Prostate gland (tissue), 2 donors: ENCODE data around the gene RBM39. TPM values are rescaled to one million over a fixed set of nuclear protein-coding genes. Genes with fewer than 3 reads are reported as not detected.

Source experiments
- DNase-seq: peaks from one replicate; pipeline ENCODE4 v3.0.0-alpha.2; 2019; ENCODE audit warnings: low spot score
- H3K27ac ChIP-seq, 2 donors: fragments of 200-600 bp; sonication (generic); 2 replicates each; pipeline ENCODE4 v1.5.1; 2017 to 2019
- H3K27me3 ChIP-seq: fragments of 200-600 bp; sonication (generic); replicated peaks from 2 replicates; pipeline ENCODE4 v1.5.1; 2019; ENCODE audit not compliant: insufficient read depth
- H3K36me3 ChIP-seq, 2 donors: fragments of 200-600 bp; sonication (generic); 1 replicate in 1 of 2; 2 replicates in 1 of 2; pipeline versions ENCODE4 v1.5.1 to v1.8.1; 2017 to 2019
- H3K4me1 ChIP-seq: fragments of 200-600 bp; sonication (generic); replicated peaks from 2 replicates; pipeline ENCODE4 v1.5.1; 2019
- H3K4me3 ChIP-seq, 2 donors: fragments of 200-600 bp; sonication (generic); 2 replicates each; pipeline ENCODE4 v1.5.1; 2017 to 2019
- H3K9me3 ChIP-seq: fragments of 200-600 bp; sonication (generic); 2 replicates; pipeline ENCODE4 v1.5.1; 2017
- POLR2A ChIP-seq: fragments of 450-650 bp; IDR thresholded peaks from one replicate; pipeline ENCODE4 v1.6.1; 2016; ENCODE audit warnings: antibody characterized with exemption, mild to moderate bottlenecking
- POLR2AphosphoS5 ChIP-seq: sonication (generic); formaldehyde crosslinking; IDR thresholded peaks from one replicate; pipeline ENCODE4 v1.6.1; 2017; ENCODE audit warnings: antibody characterized with exemption
- WGBS: methylation state at CpG from one replicate; pipeline ENCODE4 v1.1.5; 2018; 5-methylcytosine and 5-hydroxymethylcytosine counted together
- intact Hi-C: fragments of 100-400 bp; cut with DNase I; formaldehyde crosslinking; loops from one replicate; pipeline ENCODE4 v1.14.2; 2022
- total RNA-seq, 2 donors: library from RNA; depleted of rRNA; stranded (reverse); fragments of >200 nt; gene quantifications; one replicate each; pipeline ENCODE4 v1.1.0, GENCODE V29; 2016
- TF ChIP-seq, protein P1 (sequence below), 4 experiments: fragments of 200-600 bp in 2 of 4; fragments of 450-650 bp in 2 of 4; sonication (generic) in 2 of 4; IDR thresholded peaks; 1 replicate in 3 of 4; 2 replicates in 1 of 4; pipeline ENCODE4 v1.5.1; 2016 to 2019; ENCODE audit warnings: antibody characterized with exemption in 4 of 4, mild to moderate bottlenecking in 2 of 4, moderate library complexity in 2 of 4

The RBM39 gene
- total RNA-seq, 2 donors from 2014 or later: 228 to 235 TPM

GRCh38 chr20:35743693-35744491, 1.8 kb upstream of the RBM39 start:
- Histone ChIP-seq H3K4me1 (peaks cover 6% of the 10 kb centered on the region), H3K4me3 (no peak overlapping the region), H3K36me3 (no peaks in the 10 kb centered on the region), H3K27ac (peak overlapping the region; percentile 94 to 98), H3K27me3 (no peaks in the 10 kb centered on the region), H3K9me3 (no peaks in the 10 kb centered on the region)
- TF ChIP-seq POLR2A (no peak), POLR2AphosphoS5 (no peak)
- TF ChIP-seq, protein P1, sequence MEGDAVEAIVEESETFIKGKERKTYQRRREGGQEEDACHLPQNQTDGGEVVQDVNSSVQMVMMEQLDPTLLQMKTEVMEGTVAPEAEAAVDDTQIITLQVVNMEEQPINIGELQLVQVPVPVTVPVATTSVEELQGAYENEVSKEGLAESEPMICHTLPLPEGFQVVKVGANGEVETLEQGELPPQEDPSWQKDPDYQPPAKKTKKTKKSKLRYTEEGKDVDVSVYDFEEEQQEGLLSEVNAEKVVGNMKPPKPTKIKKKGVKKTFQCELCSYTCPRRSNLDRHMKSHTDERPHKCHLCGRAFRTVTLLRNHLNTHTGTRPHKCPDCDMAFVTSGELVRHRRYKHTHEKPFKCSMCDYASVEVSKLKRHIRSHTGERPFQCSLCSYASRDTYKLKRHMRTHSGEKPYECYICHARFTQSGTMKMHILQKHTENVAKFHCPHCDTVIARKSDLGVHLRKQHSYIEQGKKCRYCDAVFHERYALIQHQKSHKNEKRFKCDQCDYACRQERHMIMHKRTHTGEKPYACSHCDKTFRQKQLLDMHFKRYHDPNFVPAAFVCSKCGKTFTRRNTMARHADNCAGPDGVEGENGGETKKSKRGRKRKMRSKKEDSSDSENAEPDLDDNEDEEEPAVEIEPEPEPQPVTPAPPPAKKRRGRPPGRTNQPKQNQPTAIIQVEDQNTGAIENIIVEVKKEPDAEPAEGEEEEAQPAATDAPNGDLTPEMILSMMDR (IDR thresholded peaks at IDR 0.05): no peak
- no peak for DNase-seq
- 84% methylated on average over 15 of the region's 15 CpGs for whole genome bisulfite sequencing
- intact Hi-C loops: loop anchor here (2.0 to 5.0 kb wide), 2 partner anchors 25 to 138 kb away; no protein-coding TSS in a partner anchor

- TF ChIP-seq POLR2A (no peak), POLR2AphosphoS5 (no peak)
- TF ChIP-seq, protein P1 (IDR thresholded peaks at IDR 0.05): no peak
- intact Hi-C loops: loop anchor here (2.0 to 5.0 kb wide), 2 partner anchors 26 to 139 kb away; no protein-coding TSS in a partner anchor
- no peaks in the 10 kb centered on the region for H3K9me3 ChIP-seq
- no peaks in the 10 kb centered on the region for H3K36me3 ChIP-seq
- no peaks in the 10 kb centered on the region for H3K27me3 ChIP-seq
- peak overlapping the region; percentile 47 to 71 for H3K4me3 ChIP-seq
- 3% methylated on average over 8 of the region's 8 CpGs for WGBS
- H3K4me1 ChIP-seq: peaks cover 6% of the 10 kb centered on the region
- peak overlapping the region; percentile 94 to 98 for H3K27ac ChIP-seq
- no peak for DNase-seq
Observed at GRCh38 chr20:35742741-35743523, 872 bp upstream of the RBM39 start.

DNA sequence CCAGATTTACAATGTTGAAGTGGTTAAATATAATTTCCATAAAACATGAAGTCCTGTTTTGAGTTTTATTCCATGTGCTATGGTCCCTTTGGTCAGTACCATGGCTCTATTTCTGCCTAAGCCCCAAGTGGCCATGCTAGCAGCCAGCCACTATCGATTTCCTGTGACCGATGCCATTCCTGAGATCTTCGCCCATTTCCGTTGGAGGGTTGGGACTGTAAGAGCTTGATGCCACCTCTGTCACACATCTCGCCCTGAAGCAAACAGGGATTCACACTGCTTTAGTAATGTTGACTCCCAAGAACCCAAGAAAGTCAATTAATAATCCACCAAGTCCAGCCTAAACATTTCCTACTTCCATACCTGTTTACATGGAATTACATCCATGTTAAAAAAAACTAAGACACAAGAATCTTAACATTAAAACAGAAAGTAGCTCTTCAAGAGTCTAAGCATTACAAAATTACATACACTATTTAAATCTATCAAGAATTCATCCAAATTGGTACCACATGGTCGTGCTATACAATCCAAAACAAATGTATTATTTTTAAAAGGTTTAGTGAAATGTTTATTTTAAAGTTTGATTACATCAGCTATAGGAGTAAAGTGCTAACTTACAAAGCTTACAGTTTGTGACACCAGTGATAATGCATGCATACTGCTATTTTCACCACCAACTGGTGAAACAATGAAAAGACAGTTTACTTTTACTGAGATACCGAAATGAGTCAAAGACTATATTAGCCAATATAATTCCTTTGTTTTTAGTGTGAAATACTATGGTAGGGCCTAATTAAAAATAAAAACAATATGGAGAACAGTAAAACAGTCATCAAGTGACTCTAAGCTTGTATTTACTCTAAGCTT, 2.5 kb downstream of the RBM39 start:
- intact Hi-C loops: loop anchor here (2.0 to 5.0 kb wide), 2 partner anchors 37 to 143 kb away; no protein-coding TSS in a partner anchor
- peaks cover 6% of the 10 kb centered on the region for H3K4me1 ChIP-seq

DNA sequence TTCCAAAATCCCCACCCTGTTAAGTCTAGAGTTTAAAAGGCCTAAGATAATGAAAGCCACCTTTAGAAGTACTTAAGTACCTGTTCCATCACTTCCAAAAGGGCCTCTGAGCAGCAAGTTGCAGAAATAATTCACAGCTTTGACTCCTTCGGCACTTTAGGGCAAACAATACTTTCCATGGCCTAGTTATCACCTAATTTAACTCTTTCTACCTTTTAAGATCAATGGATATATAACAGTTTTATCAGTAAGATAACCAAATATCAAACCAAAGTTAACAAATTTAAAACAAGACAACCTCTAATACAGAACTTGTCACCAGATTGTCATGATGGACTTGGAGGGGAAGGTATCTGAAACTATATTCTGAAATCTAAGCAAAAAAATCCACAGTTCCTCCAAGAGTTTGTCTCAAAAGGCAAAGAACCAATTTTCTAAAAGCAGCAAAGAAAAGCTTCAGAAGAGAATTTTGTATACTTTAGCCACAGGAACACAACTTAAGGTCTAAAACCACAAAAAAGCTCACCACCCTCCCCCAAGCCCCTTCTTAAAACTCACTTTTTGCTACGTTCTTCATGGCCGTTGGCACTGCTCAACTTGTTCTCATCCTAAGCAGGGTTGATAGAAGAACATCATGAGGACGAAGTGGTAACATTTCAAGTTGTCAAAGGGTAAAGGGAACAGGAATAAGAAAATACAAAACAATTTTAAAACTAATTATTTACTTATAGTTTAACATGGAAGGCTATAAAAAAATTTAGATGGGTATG, 3.5 kb downstream of the RBM39 start:
- 36% methylated on average over 4 of the region's 4 CpGs for WGBS
- DNase-seq: no peak
- intact Hi-C loops: no loop called here
- Histone ChIP-seq H3K4me3 (no peak overlapping the region), H3K36me3 (peaks cover 0 to 2% of the 10 kb centered on the region in 2 donors), H3K9me3 (no peaks in the 10 kb centered on the region), H3K27me3 (no peaks in the 10 kb centered on the region), H3K4me1 (peaks cover 8% of the 10 kb centered on the region), H3K27ac (no peak overlapping the region)
- TF ChIP-seq, protein P1 (IDR thresholded peaks at IDR 0.05): no peak
- TF ChIP-seq POLR2A (no peak), POLR2AphosphoS5 (no peak)

More for the DNA sequence above, 2.5 kb downstream of the RBM39 start:
- Histone ChIP-seq H3K9me3 (no peaks in the 10 kb centered on the region), H3K4me3 (peak overlapping the region in 1 of 2 donors; percentile 71), H3K27ac (peak overlapping the region in 1 of 2 donors; percentile 98), H3K36me3 (no peaks in the 10 kb centered on the region), H3K27me3 (no peaks in the 10 kb centered on the region)
- DNase-seq: no peak
- no peak for TF ChIP-seq POLR2AphosphoS5
- TF ChIP-seq, protein P1 (IDR thresholded peaks at IDR 0.05): peak in 2 of 4 experiments; percentile 17 to 23
- TF ChIP-seq POLR2A: no peak
- 39% methylated on average over 7 of the region's 7 CpGs for WGBS
